ENCODE measurements around the gene CEP295NL. TPM values are rescaled to one million over a fixed set of nuclear protein-coding genes. Genes with fewer than 3 reads are reported as not detected.
A peak's percentile ranks its signal among the peaks of the same experiment; 100 is the strongest.
"Not testable (repeated sequence)": the region's sequence is repeated elsewhere in the genome, so short reads cannot be mapped to it uniquely, and the experiment has no call there.

Gene CEP295NL
- total RNA-seq, 4 donors from 2014 or later = 1.1 to 45.4 (median 9.1) TPM

- no peaks in the 10 kb centered on the region for H3K9me3 ChIP-seq
- peaks cover 0 to 58% (median 6%) of the 10 kb centered on the region in 4 donors for H3K4me1 ChIP-seq
- H3K27me3 ChIP-seq = no peaks in the 10 kb centered on the region
- H3K4me3 ChIP-seq = peak overlapping the region in 1 of 4 donors; percentile 23
- peak; percentile 49 to 65 (median 64) for DNase-seq
- TF ChIP-seq CTCF (IDR thresholded peaks at IDR 0.05) (peak in 1 of 6 experiments; percentile 4), POLR2A (IDR thresholded peaks at IDR 0.05) (no peak)
- no peaks in the 10 kb centered on the region for H3K36me3 ChIP-seq
- peak overlapping the region; percentile 61 to 87 (median 72) for H3K27ac ChIP-seq
These were observed 23.3 kb downstream of the CEP295NL start for GRCh38 chr17:78879635-78880186.

- Histone ChIP-seq H3K27ac (peak overlapping the region; percentile 61 to 87 (median 72)), H3K27me3 (no peaks in the 10 kb centered on the region), H3K4me3 (peak overlapping the region in 1 of 4 donors; percentile 23), H3K9me3 (no peaks in the 10 kb centered on the region), H3K4me1 (peaks cover 0 to 51% (median 6%) of the 10 kb centered on the region in 4 donors), H3K36me3 (no peaks in the 10 kb centered on the region)
- TF ChIP-seq POLR2A (IDR thresholded peaks at IDR 0.05) = no peak
- no peak for TF ChIP-seq CTCF (IDR thresholded peaks at IDR 0.05)
- DNase-seq = no peak
These were observed 24.0 kb downstream of the CEP295NL start for GRCh38 chr17:78878871-78879527.

- DNase-seq = no peak
- no peaks in the 10 kb centered on the region for H3K36me3 ChIP-seq
- H3K27ac ChIP-seq = peak overlapping the region in 2 of 4 donors; percentile 25 to 87
- TF ChIP-seq CTCF (IDR thresholded peaks at IDR 0.05) (no peak), POLR2A (IDR thresholded peaks at IDR 0.05) (no peak)
- no peak overlapping the region for H3K4me3 ChIP-seq
- H3K4me1 ChIP-seq = peaks cover 0 to 44% (median 4%) of the 10 kb centered on the region in 4 donors
- no peaks in the 10 kb centered on the region for H3K27me3 ChIP-seq
- H3K9me3 ChIP-seq = no peaks in the 10 kb centered on the region
These were observed 24.7 kb downstream of the CEP295NL start for GRCh38 chr17:78878261-78878660.

- H3K27me3 ChIP-seq, H3K4me3 ChIP-seq, H3K27ac ChIP-seq, H3K9me3 ChIP-seq, DNase-seq: not testable (repeated sequence)
- peaks cover 0 to 32% (median 3%) of the 10 kb centered on the region in 4 donors for H3K4me1 ChIP-seq
- H3K36me3 ChIP-seq = peaks cover 0 to 10% (median 0%) of the 10 kb centered on the region in 3 donors
These were observed 26.0 kb downstream of the CEP295NL start for GRCh38 chr17:78876954-78877517.

- no peak overlapping the region for H3K4me3 ChIP-seq
- no peaks in the 10 kb centered on the region for H3K27me3 ChIP-seq
- TF ChIP-seq CTCF (IDR thresholded peaks at IDR 0.05) = no peak
- TF ChIP-seq POLR2A (IDR thresholded peaks at IDR 0.05) = no peak
- peaks cover 0 to 16% (median 0%) of the 10 kb centered on the region in 3 donors for H3K36me3 ChIP-seq
- no peak for DNase-seq
- peak overlapping the region in 1 of 4 donors; percentile 1 for H3K27ac ChIP-seq
- peaks cover 0 to 31% (median 3%) of the 10 kb centered on the region in 4 donors for H3K4me1 ChIP-seq
- no peaks in the 10 kb centered on the region for H3K9me3 ChIP-seq
These were observed 26.9 kb downstream of the CEP295NL start for GRCh38 chr17:78876094-78876597.

All from Peyer's patch (tissue), 4 donors.